ENCODE measurements around the gene BCR. TPM values are rescaled to one million over a fixed set of nuclear protein-coding genes. Genes with fewer than 3 reads are reported as not detected.
"Not testable (repeated sequence)": the region's sequence is repeated elsewhere in the genome, so short reads cannot be mapped to it uniquely, and the experiment has no call there.

The BCR gene
- total RNA-seq, 1 donor from 2014 or later, result 102 TPM

GRCh38 chr22:23315341-23315917, 135.1 kb downstream of the BCR start:
- Mint-ChIP-seq H3K4me3 (ENCODE audit: low read depth) (no peak overlapping the region), H3K9me3 (ENCODE audit: low read depth) (no peaks in the 10 kb centered on the region), H3K36me3 (ENCODE audit: insufficient read depth) (peaks cover 6% of the 10 kb centered on the region), H3K4me1 (ENCODE audit: low read depth) (peaks cover 2% of the 10 kb centered on the region), H3K27ac (no peak overlapping the region), H3K27me3 (no peaks in the 10 kb centered on the region)
- peak; percentile 76 for TF ChIP-seq CTCF (IDR thresholded peaks at IDR 0.05; ENCODE audit: unreplicated experiment)
- DNase-seq (ENCODE audit: low spot score, unreplicated experiment), result peak; percentile 66

DNA sequence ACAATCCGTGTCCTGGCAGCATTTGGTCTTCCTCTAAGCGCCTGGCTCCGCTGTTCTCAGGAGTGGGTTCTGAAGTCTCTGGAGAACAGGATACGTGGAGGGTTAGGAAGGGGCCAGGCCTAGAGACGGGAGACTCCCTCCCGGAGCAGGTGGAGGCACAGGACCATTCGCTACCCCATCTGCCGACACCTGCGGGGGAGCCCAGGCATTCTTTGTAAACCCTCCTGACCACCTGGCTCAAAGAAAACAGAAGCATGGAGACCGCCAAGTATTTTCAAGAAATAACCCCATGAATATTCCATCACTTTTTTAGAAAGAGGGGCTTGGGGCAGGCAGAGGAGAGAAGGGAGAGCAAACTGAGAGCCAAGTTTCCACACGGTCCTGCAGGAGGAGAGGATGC, 136.3 kb downstream of the BCR start:
- H3K27me3 Mint-ChIP-seq; DNase-seq (ENCODE audit: low spot score, unreplicated experiment); H3K27ac Mint-ChIP-seq; H3K9me3 Mint-ChIP-seq (ENCODE audit: low read depth); H3K4me3 Mint-ChIP-seq (ENCODE audit: low read depth); H3K4me1 Mint-ChIP-seq (ENCODE audit: low read depth); H3K36me3 Mint-ChIP-seq (ENCODE audit: insufficient read depth): not testable (repeated sequence)

GRCh38 chr22:23318316-23318715, 138.0 kb downstream of the BCR start:
- not testable (repeated sequence) for DNase-seq (ENCODE audit: low spot score, unreplicated experiment); H3K4me3 Mint-ChIP-seq (ENCODE audit: low read depth); H3K4me1 Mint-ChIP-seq (ENCODE audit: low read depth); H3K27me3 Mint-ChIP-seq; H3K36me3 Mint-ChIP-seq (ENCODE audit: insufficient read depth); H3K9me3 Mint-ChIP-seq (ENCODE audit: low read depth); H3K27ac Mint-ChIP-seq

- not testable (repeated sequence) for H3K4me1 Mint-ChIP-seq (ENCODE audit: low read depth); H3K27me3 Mint-ChIP-seq; H3K27ac Mint-ChIP-seq; H3K4me3 Mint-ChIP-seq (ENCODE audit: low read depth); DNase-seq (ENCODE audit: low spot score, unreplicated experiment); H3K36me3 Mint-ChIP-seq (ENCODE audit: insufficient read depth); H3K9me3 Mint-ChIP-seq (ENCODE audit: low read depth)
- TF ChIP-seq CTCF (IDR thresholded peaks at IDR 0.05; ENCODE audit: unreplicated experiment), result peak; percentile 13
Observed at GRCh38 chr22:23322497-23323080, 142.3 kb downstream of the BCR start.

GRCh38 chr22:23323960-23324688, 143.8 kb downstream of the BCR start:
- not testable (repeated sequence) for H3K4me1 Mint-ChIP-seq (ENCODE audit: low read depth); H3K27me3 Mint-ChIP-seq; H3K27ac Mint-ChIP-seq; H3K4me3 Mint-ChIP-seq (ENCODE audit: low read depth); H3K36me3 Mint-ChIP-seq (ENCODE audit: insufficient read depth); H3K9me3 Mint-ChIP-seq (ENCODE audit: low read depth); DNase-seq (ENCODE audit: low spot score, unreplicated experiment)

DNA sequence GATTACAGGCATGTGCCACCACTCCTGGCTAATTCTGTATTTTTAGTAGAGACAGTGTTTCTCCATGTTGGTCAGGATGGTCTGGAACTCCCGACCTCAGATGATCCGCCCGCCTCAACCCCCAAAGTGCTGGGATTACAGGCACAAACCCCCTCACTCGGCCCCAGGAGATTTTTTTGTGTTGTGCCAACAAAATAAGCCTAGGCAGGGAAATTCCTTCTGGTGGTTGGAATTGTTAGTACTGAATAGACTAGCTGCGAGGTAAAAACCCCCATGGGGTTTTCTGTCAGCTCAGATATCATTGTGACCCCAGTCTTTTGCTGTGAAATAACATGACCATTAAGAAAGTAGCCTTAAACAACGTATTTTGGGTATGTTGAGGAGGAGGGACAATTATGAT, 144.9 kb downstream of the BCR start:
- no peaks in the 10 kb centered on the region for H3K36me3 Mint-ChIP-seq (ENCODE audit: insufficient read depth)
- no peak for TF ChIP-seq CTCF (IDR thresholded peaks at IDR 0.05; ENCODE audit: unreplicated experiment)
- H3K27ac Mint-ChIP-seq, result no peak overlapping the region
- H3K4me3 Mint-ChIP-seq (ENCODE audit: low read depth), result no peak overlapping the region
- DNase-seq (ENCODE audit: low spot score, unreplicated experiment), result no peak
- H3K4me1 Mint-ChIP-seq (ENCODE audit: low read depth), result no peaks in the 10 kb centered on the region
- H3K9me3 Mint-ChIP-seq (ENCODE audit: low read depth), result no peaks in the 10 kb centered on the region
- peaks cover 5% of the 10 kb centered on the region for H3K27me3 Mint-ChIP-seq

- not testable (repeated sequence) for H3K9me3 Mint-ChIP-seq (ENCODE audit: low read depth); H3K36me3 Mint-ChIP-seq (ENCODE audit: insufficient read depth); H3K27me3 Mint-ChIP-seq; DNase-seq (ENCODE audit: low spot score, unreplicated experiment); H3K4me1 Mint-ChIP-seq (ENCODE audit: low read depth); H3K27ac Mint-ChIP-seq; H3K4me3 Mint-ChIP-seq (ENCODE audit: low read depth)
Observed at GRCh38 chr22:23333822-23334221, 153.5 kb downstream of the BCR start.

DNA sequence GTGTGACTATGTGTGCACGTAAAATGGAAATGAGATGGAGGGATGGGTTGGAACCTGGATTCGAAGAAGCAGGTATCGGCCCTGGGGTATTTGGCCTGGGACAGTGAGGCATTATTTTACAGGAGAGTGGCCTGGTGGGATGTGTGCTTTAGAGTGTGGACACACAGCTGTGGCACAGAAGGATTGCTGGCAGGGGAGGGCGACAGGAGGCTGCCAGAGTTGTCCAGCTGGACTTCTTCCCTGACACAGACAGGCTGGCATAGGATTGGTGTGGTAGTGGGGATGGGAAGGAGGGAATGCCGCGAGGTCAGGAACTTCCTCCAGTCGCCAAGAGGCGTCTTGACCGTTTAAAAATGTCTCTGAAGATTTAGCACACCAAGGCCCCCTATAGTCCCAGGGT, 157.4 kb downstream of the BCR start:
- DNase-seq (ENCODE audit: low spot score, unreplicated experiment); H3K4me3 Mint-ChIP-seq (ENCODE audit: low read depth); H3K36me3 Mint-ChIP-seq (ENCODE audit: insufficient read depth); H3K4me1 Mint-ChIP-seq (ENCODE audit: low read depth); H3K9me3 Mint-ChIP-seq (ENCODE audit: low read depth); H3K27ac Mint-ChIP-seq; H3K27me3 Mint-ChIP-seq: not testable (repeated sequence)

- H3K27me3 Mint-ChIP-seq; H3K4me3 Mint-ChIP-seq (ENCODE audit: low read depth); H3K9me3 Mint-ChIP-seq (ENCODE audit: low read depth); H3K27ac Mint-ChIP-seq; DNase-seq (ENCODE audit: low spot score, unreplicated experiment); H3K4me1 Mint-ChIP-seq (ENCODE audit: low read depth); H3K36me3 Mint-ChIP-seq (ENCODE audit: insufficient read depth): not testable (repeated sequence)
Observed at GRCh38 chr22:23341942-23342695, 161.8 kb downstream of the BCR start.
